Embryonic facial prominence (tissue), 1 donor: Measurements from ENCODE around the gene GANAB.
"Not testable (repeated sequence)": the region's sequence is repeated elsewhere in the genome, so short reads cannot be mapped to it uniquely, and the experiment has no call there.

Source experiments
- DNase-seq: peaks from one replicate; pipeline ENCODE4 v3.0.0-alpha.2; 2016; ENCODE audit errors: extremely low spot score

The GANAB gene

GRCh38 chr11:62667460-62667859 lies 21.0 kb upstream of the GANAB start:
- DNase-seq: no peak

GRCh38 chr11:62666259-62666926 lies 20.0 kb upstream of the GANAB start:
- no peak for DNase-seq

GRCh38 chr11:62665599-62666258 lies 19.3 kb upstream of the GANAB start:
- no peak for DNase-seq

- DNase-seq: peak; percentile 89
Measured at GRCh38 chr11:62665075-62665598, 18.7 kb upstream of the GANAB start, which contains the start of the genes C11orf98 and CSKMT. TSS of gene C11orf98 (minus strand) at chr11:62665210. CDS start at chr11:62665169, 41 bp downstream. TSS of gene CSKMT (plus strand) at chr11:62665312. CDS start at chr11:62665880, 568 bp downstream.

GRCh38 chr11:62664405-62665074 lies 18.1 kb upstream of the GANAB start:
- peak; percentile 19 for DNase-seq

- DNase-seq: no peak
Measured at GRCh38 chr11:62656796-62657429, 10.5 kb upstream of the GANAB start.

GRCh38 chr11:62654297-62654696 lies 7.9 kb upstream of the GANAB start:
- DNase-seq: no peak

- DNase-seq: no peak
Measured at GRCh38 chr11:62652161-62653006, 6.0 kb upstream of the GANAB start.

- DNase-seq: not testable (repeated sequence)
Measured at GRCh38 chr11:62650283-62650682, 3.9 kb upstream of the GANAB start.

GRCh38 chr11:62649486-62649885 lies 3.1 kb upstream of the GANAB start:
- DNase-seq: no peak

GRCh38 chr11:62648967-62649364 lies 2.6 kb upstream of the GANAB start:
- DNase-seq: no peak

- no peak for DNase-seq
Measured at GRCh38 chr11:62648185-62648966, 2.0 kb upstream of the GANAB start.

GRCh38 chr11:62647609-62648005 lies 1.2 kb upstream of the GANAB start:
- DNase-seq: no peak

- no peak for DNase-seq
Measured at GRCh38 chr11:62646825-62647608, 604 bp upstream of the GANAB start.

GRCh38 chr11:62645671-62645945 lies 805 bp downstream of the GANAB start:
- DNase-seq: no peak

- no peak for DNase-seq
Measured at GRCh38 chr11:62644220-62644619, 2.2 kb downstream of the GANAB start.

GRCh38 chr11:62632492-62632891 lies 13.9 kb downstream of the GANAB start:
- DNase-seq: no peak

GRCh38 chr11:62627713-62628112 lies 18.7 kb downstream of the GANAB start:
- DNase-seq: no peak

GRCh38 chr11:62622476-62623089 lies 23.8 kb downstream of the GANAB start:
- DNase-seq: no peak
